ENCODE results near the gene OR51B2.

DNA sequence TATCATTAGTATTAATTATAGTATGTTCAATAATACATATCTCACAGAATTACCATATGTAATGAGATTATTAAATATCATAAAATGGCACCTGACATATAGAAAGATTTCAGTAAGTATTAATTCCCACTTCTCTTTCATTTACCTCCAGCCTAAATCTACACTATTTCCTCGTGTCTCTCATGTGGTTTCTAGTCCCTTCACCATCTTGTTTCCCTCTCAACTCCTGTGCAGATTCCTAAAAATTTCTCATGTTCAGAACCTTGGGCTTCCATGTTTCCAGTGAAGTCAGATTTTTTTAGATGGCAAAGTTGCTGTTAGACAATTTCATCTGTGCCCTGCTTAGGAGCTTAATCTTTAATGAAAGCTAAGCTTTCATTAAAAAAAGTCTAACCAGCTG lies 40.2 kb downstream of the OR51B2 start:
- TF ChIP-seq ZNF423 (tag by site-specific recombination; IDR thresholded peaks at IDR 0.05) = no peak
- TF ChIP-seq ZNF114 (tag by site-specific recombination; IDR thresholded peaks at IDR 0.05) = no peak
- TF ChIP-seq ZNF610 (tag by site-specific recombination; IDR thresholded peaks at IDR 0.05; ENCODE audit: borderline replicate concordance) = no peak
- TF ChIP-seq, protein P1, sequence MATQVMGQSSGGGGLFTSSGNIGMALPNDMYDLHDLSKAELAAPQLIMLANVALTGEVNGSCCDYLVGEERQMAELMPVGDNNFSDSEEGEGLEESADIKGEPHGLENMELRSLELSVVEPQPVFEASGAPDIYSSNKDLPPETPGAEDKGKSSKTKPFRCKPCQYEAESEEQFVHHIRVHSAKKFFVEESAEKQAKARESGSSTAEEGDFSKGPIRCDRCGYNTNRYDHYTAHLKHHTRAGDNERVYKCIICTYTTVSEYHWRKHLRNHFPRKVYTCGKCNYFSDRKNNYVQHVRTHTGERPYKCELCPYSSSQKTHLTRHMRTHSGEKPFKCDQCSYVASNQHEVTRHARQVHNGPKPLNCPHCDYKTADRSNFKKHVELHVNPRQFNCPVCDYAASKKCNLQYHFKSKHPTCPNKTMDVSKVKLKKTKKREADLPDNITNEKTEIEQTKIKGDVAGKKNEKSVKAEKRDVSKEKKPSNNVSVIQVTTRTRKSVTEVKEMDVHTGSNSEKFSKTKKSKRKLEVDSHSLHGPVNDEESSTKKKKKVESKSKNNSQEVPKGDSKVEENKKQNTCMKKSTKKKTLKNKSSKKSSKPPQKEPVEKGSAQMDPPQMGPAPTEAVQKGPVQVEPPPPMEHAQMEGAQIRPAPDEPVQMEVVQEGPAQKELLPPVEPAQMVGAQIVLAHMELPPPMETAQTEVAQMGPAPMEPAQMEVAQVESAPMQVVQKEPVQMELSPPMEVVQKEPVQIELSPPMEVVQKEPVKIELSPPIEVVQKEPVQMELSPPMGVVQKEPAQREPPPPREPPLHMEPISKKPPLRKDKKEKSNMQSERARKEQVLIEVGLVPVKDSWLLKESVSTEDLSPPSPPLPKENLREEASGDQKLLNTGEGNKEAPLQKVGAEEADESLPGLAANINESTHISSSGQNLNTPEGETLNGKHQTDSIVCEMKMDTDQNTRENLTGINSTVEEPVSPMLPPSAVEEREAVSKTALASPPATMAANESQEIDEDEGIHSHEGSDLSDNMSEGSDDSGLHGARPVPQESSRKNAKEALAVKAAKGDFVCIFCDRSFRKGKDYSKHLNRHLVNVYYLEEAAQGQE (tag by site-specific recombination; IDR thresholded peaks at IDR 0.05) = no peak
- TF ChIP-seq HOXD13 (CRISPR knock-in tag; IDR thresholded peaks at IDR 0.05; ENCODE audit: borderline replicate concordance) = no peak
- TF ChIP-seq, protein P2, sequence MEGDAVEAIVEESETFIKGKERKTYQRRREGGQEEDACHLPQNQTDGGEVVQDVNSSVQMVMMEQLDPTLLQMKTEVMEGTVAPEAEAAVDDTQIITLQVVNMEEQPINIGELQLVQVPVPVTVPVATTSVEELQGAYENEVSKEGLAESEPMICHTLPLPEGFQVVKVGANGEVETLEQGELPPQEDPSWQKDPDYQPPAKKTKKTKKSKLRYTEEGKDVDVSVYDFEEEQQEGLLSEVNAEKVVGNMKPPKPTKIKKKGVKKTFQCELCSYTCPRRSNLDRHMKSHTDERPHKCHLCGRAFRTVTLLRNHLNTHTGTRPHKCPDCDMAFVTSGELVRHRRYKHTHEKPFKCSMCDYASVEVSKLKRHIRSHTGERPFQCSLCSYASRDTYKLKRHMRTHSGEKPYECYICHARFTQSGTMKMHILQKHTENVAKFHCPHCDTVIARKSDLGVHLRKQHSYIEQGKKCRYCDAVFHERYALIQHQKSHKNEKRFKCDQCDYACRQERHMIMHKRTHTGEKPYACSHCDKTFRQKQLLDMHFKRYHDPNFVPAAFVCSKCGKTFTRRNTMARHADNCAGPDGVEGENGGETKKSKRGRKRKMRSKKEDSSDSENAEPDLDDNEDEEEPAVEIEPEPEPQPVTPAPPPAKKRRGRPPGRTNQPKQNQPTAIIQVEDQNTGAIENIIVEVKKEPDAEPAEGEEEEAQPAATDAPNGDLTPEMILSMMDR (tag by site-specific recombination; IDR thresholded peaks at IDR 0.05) = no peak
- TF ChIP-seq KLF10 (tag by site-specific recombination; IDR thresholded peaks at IDR 0.05) = no peak
- TF ChIP-seq ZNF660 (tag by site-specific recombination; IDR thresholded peaks at IDR 0.05) = no peak
- TF ChIP-seq PRDM1 (tag by site-specific recombination; IDR thresholded peaks at IDR 0.05) = no peak
- no peak for TF ChIP-seq ZNF521 (tag by site-specific recombination; IDR thresholded peaks at IDR 0.05)
- no peak for TF ChIP-seq ZNF184 (tag by site-specific recombination; IDR thresholded peaks at IDR 0.05)
- no peak for TF ChIP-seq YY1 (tag by site-specific recombination; IDR thresholded peaks at IDR 0.05)
